Endothelial cell (in vitro differentiated cells): ENCODE results near the gene HMOX1. TPM values are rescaled to one million over a fixed set of nuclear protein-coding genes. Genes with fewer than 3 reads are reported as not detected.
"Not testable (repeated sequence)": the region's sequence is repeated elsewhere in the genome, so short reads cannot be mapped to it uniquely, and the experiment has no call there.

Source experiments
- DNase-seq: peaks from one replicate; pipeline ENCODE4 v3.0.0; 2021; ENCODE audit warnings: low spot score
- H3K27ac Mint-ChIP-seq: one replicate; pipeline ENCODE4 v1.8.0; 2021; ENCODE audit warnings: mixed read lengths, inconsistent platforms; ENCODE audit not compliant: unreplicated experiment
- H3K27me3 Mint-ChIP-seq: one replicate; pipeline ENCODE4 v1.8.0; 2021; ENCODE audit warnings: mild to moderate bottlenecking, moderate library complexity, mixed read lengths, inconsistent platforms; ENCODE audit not compliant: unreplicated experiment
- H3K36me3 Mint-ChIP-seq: one replicate; pipeline ENCODE4 v1.8.0; 2021; ENCODE audit warnings: mild to moderate bottlenecking, low read depth, mixed read lengths, inconsistent platforms; ENCODE audit not compliant: unreplicated experiment
- H3K4me1 Mint-ChIP-seq: one replicate; pipeline ENCODE4 v1.8.0; 2021; ENCODE audit warnings: mild to moderate bottlenecking, mixed read lengths, inconsistent platforms; ENCODE audit not compliant: unreplicated experiment
- H3K4me3 Mint-ChIP-seq: one replicate; pipeline ENCODE4 v1.8.0; 2021; ENCODE audit warnings: mild to moderate bottlenecking, mixed read lengths, inconsistent platforms; ENCODE audit not compliant: unreplicated experiment
- H3K9me3 Mint-ChIP-seq: one replicate; pipeline ENCODE4 v1.8.0; 2021; ENCODE audit warnings: mixed read lengths, inconsistent platforms; ENCODE audit not compliant: unreplicated experiment
- CTCF ChIP-seq: fragments of 200-600 bp; sonication (generic); IDR thresholded peaks from one replicate; pipeline ENCODE4 v1.5.0; 2021; ENCODE audit warnings: antibody characterized with exemption; ENCODE audit not compliant: unreplicated experiment
- total RNA-seq: library from RNA; stranded (reverse); fragmentation: NEBNext Ultra II Directional; extraction: Animal tissue kit (Norgen Biotek cat#: 25700); gene quantifications from one replicate; pipeline ENCODE4 v1.2.1, GENCODE V29; 2021; ENCODE audit not compliant: unreplicated experiment

HMOX1 gene
- total RNA-seq, 1 donor from 2014 or later = 17.5 TPM

GRCh38 chr22:35393116-35394010 lies 12.5 kb downstream of the HMOX1 start:
- Mint-ChIP-seq H3K4me3 (no peak overlapping the region), H3K9me3 (no peaks in the 10 kb centered on the region), H3K4me1 (peaks cover 9% of the 10 kb centered on the region), H3K27me3 (peaks cover 6% of the 10 kb centered on the region), H3K27ac (peak overlapping the region; percentile 57), H3K36me3 (peaks cover 5% of the 10 kb centered on the region)
- no peak for TF ChIP-seq CTCF
- no peak for DNase-seq

- Mint-ChIP-seq H3K4me1 (peaks cover 9% of the 10 kb centered on the region), H3K36me3 (peaks cover 1% of the 10 kb centered on the region), H3K27me3 (peaks cover 6% of the 10 kb centered on the region), H3K27ac (peak overlapping the region; percentile 57), H3K4me3 (no peak overlapping the region), H3K9me3 (no peaks in the 10 kb centered on the region)
- no peak for DNase-seq
- no peak for TF ChIP-seq CTCF
Measured at GRCh38 chr22:35394011-35394312, 13.1 kb downstream of the HMOX1 start.

- peak overlapping the region; percentile 24 for H3K27ac Mint-ChIP-seq
- DNase-seq = no peak
- no peak for TF ChIP-seq CTCF
Measured at GRCh38 chr22:35394810-35395563, 14.1 kb downstream of the HMOX1 start.

GRCh38 chr22:35396622-35397021 lies 15.7 kb downstream of the HMOX1 start:
- DNase-seq = peak; percentile 25
- H3K9me3 Mint-ChIP-seq, H3K4me3 Mint-ChIP-seq, H3K36me3 Mint-ChIP-seq: not testable (repeated sequence)
- Mint-ChIP-seq H3K27ac (peak overlapping the region; percentile 98), H3K4me1 (peaks cover 23% of the 10 kb centered on the region), H3K27me3 (peaks cover 12% of the 10 kb centered on the region)

More at GRCh38 chr22:35394810-35395563, 14.1 kb downstream of the HMOX1 start:
- H3K4me3 Mint-ChIP-seq = no peak overlapping the region
- peaks cover 15% of the 10 kb centered on the region for H3K4me1 Mint-ChIP-seq
- no peaks in the 10 kb centered on the region for H3K9me3 Mint-ChIP-seq
- H3K27me3 Mint-ChIP-seq = peaks cover 6% of the 10 kb centered on the region
- no peaks in the 10 kb centered on the region for H3K36me3 Mint-ChIP-seq

GRCh38 chr22:35397095-35397904 lies 16.4 kb downstream of the HMOX1 start:
- Mint-ChIP-seq H3K27me3 (peaks cover 12% of the 10 kb centered on the region), H3K9me3 (no peaks in the 10 kb centered on the region), H3K4me1 (peaks cover 24% of the 10 kb centered on the region), H3K4me3 (no peak overlapping the region), H3K36me3 (no peaks in the 10 kb centered on the region), H3K27ac (peak overlapping the region; percentile 98)
- DNase-seq = no peak
- no peak for TF ChIP-seq CTCF
